Astrocyte (in vitro differentiated cells and primary cell): ENCODE data around the gene MORN3.

Experiments
- EZH2 ChIP-seq: IDR thresholded peaks from 2 replicates; pipeline ENCODE4 v1.6.1; 2012; ENCODE audit warnings: mild to moderate bottlenecking, low read length, inconsistent platforms; ENCODE audit not compliant: insufficient read depth
- TF ChIP-seq, protein P1 (sequence below): IDR thresholded peaks from 2 replicates; pipeline ENCODE4 v1.5.1; 2011; ENCODE audit warnings: low read depth, mild to moderate bottlenecking, inconsistent platforms, low read length, moderate library complexity; ENCODE audit not compliant: insufficient read depth

DNA sequence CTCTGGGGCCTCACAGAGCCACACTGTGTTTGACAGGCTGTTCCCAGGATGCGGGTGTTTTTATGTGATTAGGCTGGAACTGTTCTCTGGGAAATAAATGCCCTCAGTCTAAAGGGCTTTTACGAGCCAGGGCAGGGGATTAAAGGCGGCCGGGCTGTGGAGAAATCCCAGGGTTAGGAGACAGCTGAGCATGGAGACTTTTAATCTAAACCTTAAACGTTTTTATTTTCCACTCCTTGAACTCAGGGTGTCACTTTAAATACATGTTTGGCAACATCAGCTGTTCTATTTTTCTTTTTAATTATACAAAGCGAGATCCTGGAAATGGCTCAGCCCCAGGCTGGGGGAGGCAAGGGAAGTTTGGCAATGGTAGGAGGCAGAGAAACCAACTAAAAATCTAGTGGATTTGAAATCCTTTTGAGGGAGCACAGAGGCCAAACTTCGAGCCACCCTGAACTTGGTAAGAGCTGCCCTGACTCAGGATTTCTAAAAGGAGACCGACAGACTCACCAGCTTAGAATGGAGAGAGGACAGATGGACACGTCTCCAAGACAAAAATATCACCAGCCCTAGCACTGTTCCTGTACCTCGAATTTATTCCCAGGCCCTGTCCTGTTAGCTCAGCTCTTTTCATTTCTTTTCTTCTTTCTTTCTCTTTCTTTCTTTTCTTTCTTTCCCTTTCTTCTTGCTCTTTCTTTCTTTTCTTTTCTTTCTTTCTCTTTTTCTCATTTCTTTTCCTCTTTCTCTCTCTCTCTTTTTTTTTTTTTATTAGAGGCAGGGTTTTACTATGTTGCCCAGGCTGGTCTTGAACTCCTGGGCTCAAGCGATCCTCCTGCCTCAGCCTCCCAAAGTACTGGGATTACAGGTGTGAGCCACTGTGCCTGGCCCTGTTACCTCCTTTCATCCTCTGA lies 59.0 kb downstream of the MORN3 start:
- TF ChIP-seq, protein P1, sequence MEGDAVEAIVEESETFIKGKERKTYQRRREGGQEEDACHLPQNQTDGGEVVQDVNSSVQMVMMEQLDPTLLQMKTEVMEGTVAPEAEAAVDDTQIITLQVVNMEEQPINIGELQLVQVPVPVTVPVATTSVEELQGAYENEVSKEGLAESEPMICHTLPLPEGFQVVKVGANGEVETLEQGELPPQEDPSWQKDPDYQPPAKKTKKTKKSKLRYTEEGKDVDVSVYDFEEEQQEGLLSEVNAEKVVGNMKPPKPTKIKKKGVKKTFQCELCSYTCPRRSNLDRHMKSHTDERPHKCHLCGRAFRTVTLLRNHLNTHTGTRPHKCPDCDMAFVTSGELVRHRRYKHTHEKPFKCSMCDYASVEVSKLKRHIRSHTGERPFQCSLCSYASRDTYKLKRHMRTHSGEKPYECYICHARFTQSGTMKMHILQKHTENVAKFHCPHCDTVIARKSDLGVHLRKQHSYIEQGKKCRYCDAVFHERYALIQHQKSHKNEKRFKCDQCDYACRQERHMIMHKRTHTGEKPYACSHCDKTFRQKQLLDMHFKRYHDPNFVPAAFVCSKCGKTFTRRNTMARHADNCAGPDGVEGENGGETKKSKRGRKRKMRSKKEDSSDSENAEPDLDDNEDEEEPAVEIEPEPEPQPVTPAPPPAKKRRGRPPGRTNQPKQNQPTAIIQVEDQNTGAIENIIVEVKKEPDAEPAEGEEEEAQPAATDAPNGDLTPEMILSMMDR, result no peak
- no peak for TF ChIP-seq EZH2
